ENCODE results near the gene EPB41L2.

- TF ChIP-seq CTCF (IDR thresholded peaks at IDR 0.05 in 8 of 11, conservative IDR thresholded peaks at IDR 0.05 in 3 of 11) (no peak), POLR2A (IDR thresholded peaks at IDR 0.05) (no peak)
These were observed 183.2 kb downstream of the EPB41L2 start for GRCh38 chr6:130879826-130880225.

Measured in spleen (tissue), 7 donors.